HUDEP-2 (cell line): ENCODE results near the gene JARID2.
"Not testable (repeated sequence)": the region's sequence is repeated elsewhere in the genome, so short reads cannot be mapped to it uniquely, and the experiment has no call there.

Experiments used
- DNase-seq, 76 experiments: peaks; one replicate each; lab custom pipeline; 2025; ENCODE audit not compliant: unreplicated experiment in 76 of 76; lab: John Stamatoyannopoulos, UW

Gene JARID2

GRCh38 chr6:15409301-15410125 lies 163.6 kb downstream of the JARID2 start:
- DNase-seq: peak in 36 of 76 experiments; percentile 16 to 71 (median 41)

- DNase-seq: no peak
These were observed 164.2 kb downstream of the JARID2 start for GRCh38 chr6:15410126-15410391.

- DNase-seq: no peak
These were observed 164.9 kb downstream of the JARID2 start for GRCh38 chr6:15410752-15411151.

GRCh38 chr6:15411766-15412165 lies 165.9 kb downstream of the JARID2 start:
- DNase-seq: no peak

- DNase-seq: no peak
These were observed 166.9 kb downstream of the JARID2 start for GRCh38 chr6:15412767-15413166.

GRCh38 chr6:15413466-15414234 lies 167.8 kb downstream of the JARID2 start:
- DNase-seq: peak in 3 of 76 experiments; percentile 33 to 44 (median 42)

- DNase-seq: no peak
These were observed 168.4 kb downstream of the JARID2 start for GRCh38 chr6:15414235-15414612.

- not testable (repeated sequence) for DNase-seq
These were observed 169.8 kb downstream of the JARID2 start for GRCh38 chr6:15415622-15416021.

- no peak for DNase-seq
These were observed 171.2 kb downstream of the JARID2 start for GRCh38 chr6:15416932-15417509.

GRCh38 chr6:15417811-15418210 lies 171.9 kb downstream of the JARID2 start:
- DNase-seq: no peak

- DNase-seq: no peak
These were observed 173.6 kb downstream of the JARID2 start for GRCh38 chr6:15419493-15419892.

GRCh38 chr6:15420959-15421438 lies 175.1 kb downstream of the JARID2 start:
- no peak for DNase-seq

GRCh38 chr6:15421945-15422733 lies 176.3 kb downstream of the JARID2 start:
- DNase-seq: no peak

GRCh38 chr6:15423286-15423993 lies 177.6 kb downstream of the JARID2 start:
- DNase-seq: no peak

GRCh38 chr6:15425947-15426346 lies 180.1 kb downstream of the JARID2 start:
- DNase-seq: no peak

GRCh38 chr6:15426395-15426794 lies 180.5 kb downstream of the JARID2 start:
- no peak for DNase-seq

- no peak for DNase-seq
These were observed 181.0 kb downstream of the JARID2 start for GRCh38 chr6:15426901-15427300.

GRCh38 chr6:15427331-15428070 lies 181.6 kb downstream of the JARID2 start:
- DNase-seq: no peak
